A549 (cell line): ENCODE measurements around the gene NCOA7.

Experiments used
- CBX8 ChIP-seq: fragments of 200-600 bp; sonication (generic); IDR thresholded peaks from 2 replicates; pipeline ENCODE4 v1.6.1; 2016
- CTCF ChIP-seq: fragments of >200 bp; sonication (Bioruptor Twin); formaldehyde crosslinking; IDR thresholded peaks from 3 replicates; pipeline ENCODE4 v1.5.1; 2016
- MAFK ChIP-seq: fragments of 450-650 bp; IDR thresholded peaks from 2 replicates; pipeline ENCODE4 v1.6.1; 2014; ENCODE audit not compliant: partially characterized antibody
- MAX ChIP-seq: IDR thresholded peaks from 2 replicates; pipeline ENCODE4 v1.6.1; 2012
- SMC3 ChIP-seq: fragments of >200 bp; sonication (Bioruptor Twin); formaldehyde crosslinking; IDR thresholded peaks from 3 replicates; pipeline ENCODE4 v1.6.1; 2018; ENCODE audit warnings: inconsistent platforms
- SREBF2 ChIP-seq: fragments of 450-650 bp; IDR thresholded peaks from 2 replicates; pipeline ENCODE4 v1.6.1; 2014; ENCODE audit warnings: mild to moderate bottlenecking, moderate library complexity

GRCh38 chr6:125794342-125795137 lies 3.8 kb downstream of the NCOA7 start:
- TF ChIP-seq CBX8 (no peak), CTCF (no peak), SMC3 (no peak), SREBF2 (no peak), MAX (no peak), MAFK (no peak)
